NCI-H1105 treated with DMSO at 0.1 percent for 48 hours (cell line): ENCODE data around the gene RNU6-9.
A peak's percentile ranks its signal among the peaks of the same experiment; 100 is the strongest.

Experiments used
- DNase-seq: peaks from one replicate; lab custom pipeline; 2025; lab: John Stamatoyannopoulos, UW

RNU6-9 gene

DNA sequence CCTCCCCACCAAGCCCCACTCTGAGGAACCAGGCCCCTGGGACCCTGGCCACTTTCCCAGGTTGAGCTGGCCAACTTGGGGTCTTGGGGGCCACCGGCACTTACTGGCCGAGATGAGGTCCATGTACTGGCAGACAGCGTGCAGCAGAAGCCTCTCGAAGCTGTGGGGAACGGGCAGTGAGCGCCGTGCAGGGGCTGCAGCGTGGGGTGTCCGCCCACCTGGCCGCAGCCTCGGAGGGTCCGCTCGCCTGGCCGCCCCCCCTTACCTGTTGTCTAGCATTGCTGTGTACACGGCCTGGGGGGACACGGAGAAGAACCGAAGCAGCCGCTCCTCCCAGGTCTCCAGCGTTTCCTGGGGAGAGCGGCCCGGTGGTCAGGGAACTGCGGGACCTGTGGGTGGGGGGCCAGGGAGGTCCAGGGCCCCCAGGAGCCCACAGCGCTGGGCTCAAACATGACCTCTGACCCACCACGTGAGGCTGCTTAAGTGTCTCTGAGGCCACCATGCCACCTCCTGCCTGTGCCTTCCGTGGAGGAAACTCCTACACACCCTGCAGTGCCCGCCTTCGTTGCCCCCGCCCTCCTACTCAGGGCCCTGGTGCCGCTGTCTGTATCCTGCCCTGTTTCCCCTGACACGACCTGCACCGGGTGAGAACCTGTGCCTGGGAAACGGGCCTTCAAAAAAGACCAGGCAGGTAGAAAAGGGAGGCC is 6.2 kb downstream of the RNU6-9 start:
- DNase-seq, result no peak

DNA sequence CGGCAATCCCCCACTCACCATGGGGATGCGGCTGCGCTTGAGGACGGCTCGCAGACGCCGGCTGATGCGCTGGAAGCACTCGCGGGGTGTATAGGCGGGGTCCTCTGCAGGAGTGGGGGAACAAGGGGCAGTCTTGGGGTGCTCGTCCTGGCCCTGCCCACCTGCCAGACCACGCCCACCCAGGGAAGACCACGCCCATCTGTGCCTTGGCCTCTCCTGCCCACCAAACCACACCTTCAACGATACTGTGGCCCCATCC is 6.7 kb downstream of the RNU6-9 start:
- no peak for DNase-seq

DNA sequence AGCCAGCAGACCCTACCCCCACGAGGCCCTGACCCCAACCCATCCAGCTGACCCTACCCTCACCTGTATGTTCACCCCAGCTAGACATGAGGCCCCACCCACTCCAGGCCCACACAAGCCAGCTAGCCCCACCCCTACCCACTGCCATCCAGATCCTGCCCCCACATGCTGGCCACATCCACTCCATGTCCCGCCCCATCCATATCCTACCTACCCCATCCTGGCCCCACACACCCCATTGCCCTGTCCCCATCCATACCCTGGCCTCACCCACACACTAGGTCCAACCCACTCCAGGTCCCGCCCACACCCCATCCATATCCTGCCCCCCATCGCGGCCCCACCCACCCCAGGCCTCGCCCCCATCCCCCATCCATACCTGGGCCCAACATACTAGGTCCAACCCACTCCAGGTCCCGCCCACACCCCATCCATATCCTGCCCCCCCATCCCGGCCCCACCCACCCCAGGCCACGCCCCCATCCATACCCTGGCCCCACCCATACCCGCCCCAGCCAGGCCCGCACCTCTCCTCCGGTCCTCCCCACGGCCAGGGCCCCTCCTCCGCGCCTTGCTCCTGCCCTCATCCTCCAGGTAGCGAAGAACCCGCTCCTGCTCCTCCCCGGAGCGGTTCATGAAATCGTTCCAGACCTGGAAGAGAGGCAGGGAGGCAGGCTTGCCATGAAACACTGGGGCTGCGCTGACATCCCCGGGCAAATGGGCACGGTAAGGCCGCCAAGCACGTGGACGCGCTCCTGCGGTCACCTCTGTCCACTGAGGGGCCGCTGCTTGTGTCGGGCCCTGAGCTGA is 7.2 kb downstream of the RNU6-9 start:
- DNase-seq, result no peak

GRCh38 chr19:901216-902092 is 8.2 kb downstream of the RNU6-9 start:
- DNase-seq, result no peak

GRCh38 chr19:902093-902370 is 8.7 kb downstream of the RNU6-9 start:
- no peak for DNase-seq

GRCh38 chr19:902446-903226 is 9.4 kb downstream of the RNU6-9 start:
- DNase-seq, result no peak

DNA sequence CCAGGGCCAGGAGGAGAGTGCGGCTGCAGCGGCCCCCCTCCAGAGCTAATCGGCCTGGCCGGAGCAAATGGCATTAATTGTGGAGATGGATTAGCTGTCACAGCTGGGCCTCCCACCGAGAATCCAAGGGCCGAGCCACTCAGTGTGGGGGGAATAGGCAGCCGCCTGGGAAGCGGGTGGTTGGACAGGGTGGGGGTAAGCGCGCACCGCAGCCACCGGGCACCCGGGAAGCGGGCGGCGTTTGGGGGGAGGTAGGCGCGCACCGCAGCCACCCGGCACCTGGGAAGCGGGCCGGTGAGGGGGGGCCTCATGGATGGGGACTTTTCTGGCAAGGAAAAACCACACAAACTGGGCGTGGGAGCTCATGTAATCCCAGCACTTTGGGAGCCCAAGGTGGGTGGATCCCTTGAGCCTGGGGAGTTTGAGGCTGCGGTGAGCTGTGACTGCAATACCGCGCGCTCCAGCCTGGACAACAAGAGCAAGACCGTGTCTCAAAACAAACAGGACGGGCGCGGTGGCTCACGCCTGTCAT is 10.0 kb downstream of the RNU6-9 start:
- DNase-seq, result no peak

DNA sequence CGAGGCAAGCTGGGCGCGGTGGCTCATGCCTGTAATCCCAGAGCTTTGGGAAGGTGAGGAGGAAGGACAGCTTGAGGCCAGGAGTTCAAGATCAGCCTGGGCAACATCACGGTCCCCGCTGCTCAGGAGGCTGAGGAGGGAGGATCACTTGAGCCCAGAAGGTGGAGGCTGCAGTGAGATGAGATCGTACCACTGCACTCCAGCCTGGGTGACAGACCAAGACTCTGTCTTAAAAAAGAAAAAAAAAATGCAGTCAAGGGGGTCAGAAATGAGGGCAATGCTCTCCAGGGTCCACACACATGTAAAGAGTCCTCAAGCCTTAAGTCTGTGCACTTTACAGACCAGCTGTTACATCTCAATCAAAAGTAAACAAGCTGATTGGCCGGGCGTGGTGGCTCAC is 11.3 kb downstream of the RNU6-9 start:
- no peak for DNase-seq

DNA sequence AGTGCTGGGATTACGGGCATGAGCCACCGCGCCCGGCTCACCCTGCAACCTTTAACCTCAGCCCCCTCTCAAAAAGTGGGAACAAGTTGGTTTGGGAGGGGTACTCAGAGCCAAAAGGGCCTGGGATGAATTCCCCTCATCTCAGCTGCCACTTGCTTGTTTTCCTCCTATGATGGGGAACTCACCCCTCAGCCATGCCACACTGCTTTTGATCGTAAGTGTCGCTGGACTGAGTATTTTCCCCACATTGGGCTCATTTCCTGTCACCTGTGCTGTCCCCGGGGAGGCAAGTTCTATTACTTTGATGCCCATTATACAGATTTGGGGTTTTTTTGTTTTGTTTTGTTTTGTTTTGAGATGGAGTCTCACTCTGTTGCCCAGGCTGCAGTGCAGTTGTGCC is 13.2 kb downstream of the RNU6-9 start:
- no peak for DNase-seq

- DNase-seq, result no peak
Measured at GRCh38 chr19:907183-907853, 14.0 kb downstream of the RNU6-9 start.

DNA sequence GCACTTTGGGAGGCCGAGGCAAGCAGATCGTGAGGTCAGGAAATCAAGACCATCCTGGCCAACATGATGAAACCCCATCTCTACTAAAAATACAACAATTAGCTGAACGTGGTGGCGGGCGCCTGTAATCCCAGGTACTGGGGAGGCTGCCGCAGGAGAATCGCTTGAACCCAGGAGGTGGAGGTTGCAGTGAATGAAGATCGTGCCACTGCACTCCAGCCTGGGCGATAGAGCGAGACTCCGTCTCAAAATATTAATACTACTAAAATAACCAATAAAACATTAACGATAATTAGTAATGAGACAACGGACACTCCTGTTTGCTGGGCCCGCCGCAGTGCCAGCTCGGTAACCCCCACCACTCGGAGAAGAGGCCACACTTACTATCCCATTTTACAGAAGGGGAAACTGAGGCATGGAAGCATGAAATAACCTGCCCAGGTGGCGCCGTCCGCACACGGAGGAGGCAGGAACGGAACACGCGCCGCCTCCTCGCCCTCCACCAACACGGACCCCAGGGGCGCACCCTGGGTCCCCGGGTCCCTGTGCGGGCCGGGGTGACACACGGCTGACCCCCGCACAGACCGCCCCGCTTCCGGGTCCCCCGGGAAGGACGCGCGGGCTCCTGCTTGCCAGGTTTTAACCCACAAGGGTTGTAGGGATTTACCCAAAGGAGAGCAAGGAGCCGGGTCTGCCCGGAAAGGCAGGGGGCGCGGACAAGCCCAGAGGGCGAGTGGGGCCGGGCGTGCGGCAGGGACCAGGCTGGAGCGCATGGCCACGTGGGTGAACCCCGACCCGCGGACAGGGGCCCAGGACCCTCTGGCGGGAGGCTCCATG is 18.1 kb downstream of the RNU6-9 start:
- no peak for DNase-seq

GRCh38 chr19:912181-913079 is 19.1 kb downstream of the RNU6-9 start:
- DNase-seq, result no peak

GRCh38 chr19:913080-913748 is 19.9 kb downstream of the RNU6-9 start, which contains the start of gene R3HDM4:
R3HDM4 (minus strand) TSS chr19:913219; CDS start chr19:913157, 62 bp downstream.
- DNase-seq, result peak; percentile 34

- no peak for DNase-seq
Measured at GRCh38 chr19:916645-917322, 23.5 kb downstream of the RNU6-9 start.

DNA sequence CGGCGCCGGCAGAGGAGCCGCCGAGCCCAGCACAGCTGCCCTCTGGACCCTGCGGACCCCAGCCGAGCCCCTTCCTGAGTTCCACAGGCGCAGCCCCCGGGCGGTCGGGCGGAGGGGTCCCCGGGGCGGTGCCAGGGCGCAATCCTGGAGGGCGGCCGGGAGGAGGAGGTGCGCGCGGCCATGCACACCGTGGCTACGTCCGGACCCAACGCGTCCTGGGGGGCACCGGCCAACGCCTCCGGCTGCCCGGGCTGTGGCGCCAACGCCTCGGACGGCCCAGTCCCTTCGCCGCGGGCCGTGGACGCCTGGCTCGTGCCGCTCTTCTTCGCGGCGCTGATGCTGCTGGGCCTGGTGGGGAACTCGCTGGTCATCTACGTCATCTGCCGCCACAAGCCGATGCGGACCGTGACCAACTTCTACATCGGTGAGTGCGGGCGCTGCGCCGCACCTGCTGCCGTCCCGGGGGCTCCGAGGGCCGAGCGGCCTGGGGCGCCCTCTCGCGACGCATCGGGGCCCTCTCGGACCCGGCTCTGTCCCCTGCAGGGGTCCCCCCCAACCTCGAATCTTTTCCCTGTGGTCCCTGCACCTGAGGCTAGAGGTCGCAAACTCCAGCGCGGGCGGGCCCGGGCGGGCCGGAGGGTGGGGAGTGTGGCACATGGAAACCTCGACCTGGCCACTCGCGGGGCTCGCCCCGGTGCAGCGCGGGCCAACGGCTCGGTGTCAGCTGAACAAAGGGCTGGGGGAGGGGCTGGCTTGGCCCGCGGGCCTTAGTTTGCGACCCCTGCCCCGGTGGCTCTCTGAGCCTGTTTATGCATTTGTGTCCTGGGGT is 24.3 kb downstream of the RNU6-9 start, which contains the start of gene KISS1R:
Gene KISS1R (plus strand): TSS at position 11 of the 829 bp plus-strand sequence. CDS start 170 bp downstream, at position 181.
- peak; percentile 24 for DNase-seq

- no peak for DNase-seq
Measured at GRCh38 chr19:918152-918437, 24.8 kb downstream of the RNU6-9 start.

DNA sequence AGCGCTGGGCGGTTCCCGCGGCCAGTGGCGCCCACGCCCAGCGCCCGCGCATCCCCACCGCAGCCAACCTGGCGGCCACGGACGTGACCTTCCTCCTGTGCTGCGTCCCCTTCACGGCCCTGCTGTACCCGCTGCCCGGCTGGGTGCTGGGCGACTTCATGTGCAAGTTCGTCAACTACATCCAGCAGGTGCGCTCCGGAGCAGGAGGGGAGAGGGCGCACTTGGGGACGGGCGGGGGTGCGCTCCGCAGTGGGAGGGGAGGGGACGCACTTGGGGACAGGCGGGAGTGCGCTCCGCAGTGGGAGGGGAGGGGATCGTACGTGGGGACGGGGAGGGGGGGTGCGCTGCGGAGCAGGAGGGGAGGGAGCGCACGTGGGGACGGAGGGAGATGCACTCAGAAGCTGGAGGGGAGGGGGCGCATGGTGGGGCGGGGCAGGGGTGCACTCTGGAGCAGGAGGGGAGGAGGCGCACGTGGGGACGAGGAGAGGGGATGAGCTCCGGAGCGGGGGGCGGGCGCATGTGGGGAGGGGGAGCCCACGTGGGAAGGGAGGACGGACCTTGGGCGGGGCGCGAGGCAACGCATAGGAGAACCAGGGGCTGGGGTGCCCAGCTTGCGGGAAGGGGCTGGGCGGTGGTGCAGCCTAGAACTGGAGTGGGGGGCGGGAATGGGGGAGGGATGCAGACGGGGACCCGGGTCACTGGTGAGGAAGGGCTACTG is 25.4 kb downstream of the RNU6-9 start:
- DNase-seq, result peak; percentile 28
